ENCODE data around the gene NT5M.

- TF ChIP-seq CTCF (conservative IDR thresholded peaks at IDR 0.05 in 1 of 2, IDR thresholded peaks at IDR 0.05 in 1 of 2; ENCODE audit: low read depth in 1 of 2, low read length in 2 of 2) = no peak
- no peak for TF ChIP-seq EZH2 (IDR thresholded peaks at IDR 0.05; ENCODE audit: low read length, missing control alignments)
Observed at GRCh38 chr17:17346428-17347233, 43.5 kb downstream of the NT5M start.
